ENCODE measurements around the gene BCAT1. TPM values are rescaled to one million over a fixed set of nuclear protein-coding genes. Genes with fewer than 3 reads are reported as not detected.

The BCAT1 gene
- total and polyA plus RNA-seq, 9 of the 15 experiments (the other 6 are each of a cell fraction or from before 2014, with no cell fraction given) = 38.5 to 157 (median 66.8) TPM

DNA sequence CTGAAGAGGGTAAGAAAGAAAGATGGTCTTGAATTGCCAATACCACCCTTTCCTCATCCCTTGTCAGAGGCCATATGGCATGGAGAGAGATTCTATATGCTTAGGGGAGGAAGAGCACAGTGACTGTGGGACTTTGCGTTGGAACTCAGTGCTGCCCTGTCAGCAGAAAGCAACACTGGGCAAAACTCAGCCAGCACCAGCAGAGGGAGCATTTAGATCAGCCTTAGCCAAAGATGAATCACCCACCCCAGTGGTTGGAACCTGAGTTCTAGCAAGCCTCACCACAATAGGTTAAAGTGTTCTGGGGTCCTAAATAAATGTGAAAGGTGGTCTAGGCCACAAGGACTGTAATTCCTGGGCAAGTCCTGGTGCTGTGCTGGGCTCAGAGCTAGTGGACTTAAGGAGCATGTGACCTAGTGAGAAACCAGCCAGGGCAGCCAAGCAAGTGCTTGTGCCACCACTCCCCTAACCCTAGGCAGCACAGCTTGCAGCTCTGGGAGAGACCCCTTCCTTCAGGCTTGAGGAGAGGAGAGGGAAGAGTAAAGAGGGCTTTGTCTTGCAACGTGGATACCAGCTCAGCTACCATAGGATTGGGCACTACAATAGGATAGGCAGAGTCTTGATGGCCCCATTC lies 11.4 kb upstream of the BCAT1 start (continued):
- TF ChIP-seq, protein P1, sequence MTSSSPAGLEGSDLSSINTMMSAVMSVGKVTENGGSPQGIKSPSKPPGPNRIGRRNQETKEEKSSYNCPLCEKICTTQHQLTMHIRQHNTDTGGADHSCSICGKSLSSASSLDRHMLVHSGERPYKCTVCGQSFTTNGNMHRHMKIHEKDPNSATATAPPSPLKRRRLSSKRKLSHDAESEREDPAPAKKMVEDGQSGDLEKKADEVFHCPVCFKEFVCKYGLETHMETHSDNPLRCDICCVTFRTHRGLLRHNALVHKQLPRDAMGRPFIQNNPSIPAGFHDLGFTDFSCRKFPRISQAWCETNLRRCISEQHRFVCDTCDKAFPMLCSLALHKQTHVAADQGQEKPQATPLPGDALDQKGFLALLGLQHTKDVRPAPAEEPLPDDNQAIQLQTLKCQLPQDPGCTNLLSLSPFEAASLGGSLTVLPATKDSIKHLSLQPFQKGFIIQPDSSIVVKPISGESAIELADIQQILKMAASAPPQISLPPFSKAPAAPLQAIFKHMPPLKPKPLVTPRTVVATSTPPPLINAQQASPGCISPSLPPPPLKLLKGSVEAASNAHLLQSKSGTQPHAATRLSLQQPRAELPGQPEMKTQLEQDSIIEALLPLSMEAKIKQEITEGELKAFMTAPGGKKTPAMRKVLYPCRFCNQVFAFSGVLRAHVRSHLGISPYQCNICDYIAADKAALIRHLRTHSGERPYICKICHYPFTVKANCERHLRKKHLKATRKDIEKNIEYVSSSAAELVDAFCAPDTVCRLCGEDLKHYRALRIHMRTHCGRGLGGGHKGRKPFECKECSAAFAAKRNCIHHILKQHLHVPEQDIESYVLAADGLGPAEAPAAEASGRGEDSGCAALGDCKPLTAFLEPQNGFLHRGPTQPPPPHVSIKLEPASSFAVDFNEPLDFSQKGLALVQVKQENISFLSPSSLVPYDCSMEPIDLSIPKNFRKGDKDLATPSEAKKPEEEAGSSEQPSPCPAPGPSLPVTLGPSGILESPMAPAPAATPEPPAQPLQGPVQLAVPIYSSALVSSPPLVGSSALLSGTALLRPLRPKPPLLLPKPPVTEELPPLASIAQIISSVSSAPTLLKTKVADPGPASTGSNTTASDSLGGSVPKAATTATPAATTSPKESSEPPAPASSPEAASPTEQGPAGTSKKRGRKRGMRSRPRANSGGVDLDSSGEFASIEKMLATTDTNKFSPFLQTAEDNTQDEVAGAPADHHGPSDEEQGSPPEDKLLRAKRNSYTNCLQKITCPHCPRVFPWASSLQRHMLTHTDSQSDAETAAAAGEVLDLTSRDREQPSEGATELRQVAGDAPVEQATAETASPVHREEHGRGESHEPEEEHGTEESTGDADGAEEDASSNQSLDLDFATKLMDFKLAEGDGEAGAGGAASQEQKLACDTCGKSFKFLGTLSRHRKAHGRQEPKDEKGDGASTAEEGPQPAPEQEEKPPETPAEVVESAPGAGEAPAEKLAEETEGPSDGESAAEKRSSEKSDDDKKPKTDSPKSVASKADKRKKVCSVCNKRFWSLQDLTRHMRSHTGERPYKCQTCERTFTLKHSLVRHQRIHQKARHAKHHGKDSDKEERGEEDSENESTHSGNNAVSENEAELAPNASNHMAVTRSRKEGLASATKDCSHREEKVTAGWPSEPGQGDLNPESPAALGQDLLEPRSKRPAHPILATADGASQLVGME (CRISPR knock-in tag; IDR thresholded peaks at IDR 0.05) = no peak
- no peak for TF ChIP-seq ZZZ3 (IDR thresholded peaks at IDR 0.05)
- TF ChIP-seq, protein P2, sequence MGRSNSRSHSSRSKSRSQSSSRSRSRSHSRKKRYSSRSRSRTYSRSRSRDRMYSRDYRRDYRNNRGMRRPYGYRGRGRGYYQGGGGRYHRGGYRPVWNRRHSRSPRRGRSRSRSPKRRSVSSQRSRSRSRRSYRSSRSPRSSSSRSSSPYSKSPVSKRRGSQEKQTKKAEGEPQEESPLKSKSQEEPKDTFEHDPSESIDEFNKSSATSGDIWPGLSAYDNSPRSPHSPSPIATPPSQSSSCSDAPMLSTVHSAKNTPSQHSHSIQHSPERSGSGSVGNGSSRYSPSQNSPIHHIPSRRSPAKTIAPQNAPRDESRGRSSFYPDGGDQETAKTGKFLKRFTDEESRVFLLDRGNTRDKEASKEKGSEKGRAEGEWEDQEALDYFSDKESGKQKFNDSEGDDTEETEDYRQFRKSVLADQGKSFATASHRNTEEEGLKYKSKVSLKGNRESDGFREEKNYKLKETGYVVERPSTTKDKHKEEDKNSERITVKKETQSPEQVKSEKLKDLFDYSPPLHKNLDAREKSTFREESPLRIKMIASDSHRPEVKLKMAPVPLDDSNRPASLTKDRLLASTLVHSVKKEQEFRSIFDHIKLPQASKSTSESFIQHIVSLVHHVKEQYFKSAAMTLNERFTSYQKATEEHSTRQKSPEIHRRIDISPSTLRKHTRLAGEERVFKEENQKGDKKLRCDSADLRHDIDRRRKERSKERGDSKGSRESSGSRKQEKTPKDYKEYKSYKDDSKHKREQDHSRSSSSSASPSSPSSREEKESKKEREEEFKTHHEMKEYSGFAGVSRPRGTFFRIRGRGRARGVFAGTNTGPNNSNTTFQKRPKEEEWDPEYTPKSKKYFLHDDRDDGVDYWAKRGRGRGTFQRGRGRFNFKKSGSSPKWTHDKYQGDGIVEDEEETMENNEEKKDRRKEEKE (IDR thresholded peaks at IDR 0.05; ENCODE audit: borderline replicate concordance in 1 of 2, control insufficient read depth in 1 of 2, low read depth in 2 of 2, low read length in 1 of 2) = no peak
- TF ChIP-seq, protein P3, sequence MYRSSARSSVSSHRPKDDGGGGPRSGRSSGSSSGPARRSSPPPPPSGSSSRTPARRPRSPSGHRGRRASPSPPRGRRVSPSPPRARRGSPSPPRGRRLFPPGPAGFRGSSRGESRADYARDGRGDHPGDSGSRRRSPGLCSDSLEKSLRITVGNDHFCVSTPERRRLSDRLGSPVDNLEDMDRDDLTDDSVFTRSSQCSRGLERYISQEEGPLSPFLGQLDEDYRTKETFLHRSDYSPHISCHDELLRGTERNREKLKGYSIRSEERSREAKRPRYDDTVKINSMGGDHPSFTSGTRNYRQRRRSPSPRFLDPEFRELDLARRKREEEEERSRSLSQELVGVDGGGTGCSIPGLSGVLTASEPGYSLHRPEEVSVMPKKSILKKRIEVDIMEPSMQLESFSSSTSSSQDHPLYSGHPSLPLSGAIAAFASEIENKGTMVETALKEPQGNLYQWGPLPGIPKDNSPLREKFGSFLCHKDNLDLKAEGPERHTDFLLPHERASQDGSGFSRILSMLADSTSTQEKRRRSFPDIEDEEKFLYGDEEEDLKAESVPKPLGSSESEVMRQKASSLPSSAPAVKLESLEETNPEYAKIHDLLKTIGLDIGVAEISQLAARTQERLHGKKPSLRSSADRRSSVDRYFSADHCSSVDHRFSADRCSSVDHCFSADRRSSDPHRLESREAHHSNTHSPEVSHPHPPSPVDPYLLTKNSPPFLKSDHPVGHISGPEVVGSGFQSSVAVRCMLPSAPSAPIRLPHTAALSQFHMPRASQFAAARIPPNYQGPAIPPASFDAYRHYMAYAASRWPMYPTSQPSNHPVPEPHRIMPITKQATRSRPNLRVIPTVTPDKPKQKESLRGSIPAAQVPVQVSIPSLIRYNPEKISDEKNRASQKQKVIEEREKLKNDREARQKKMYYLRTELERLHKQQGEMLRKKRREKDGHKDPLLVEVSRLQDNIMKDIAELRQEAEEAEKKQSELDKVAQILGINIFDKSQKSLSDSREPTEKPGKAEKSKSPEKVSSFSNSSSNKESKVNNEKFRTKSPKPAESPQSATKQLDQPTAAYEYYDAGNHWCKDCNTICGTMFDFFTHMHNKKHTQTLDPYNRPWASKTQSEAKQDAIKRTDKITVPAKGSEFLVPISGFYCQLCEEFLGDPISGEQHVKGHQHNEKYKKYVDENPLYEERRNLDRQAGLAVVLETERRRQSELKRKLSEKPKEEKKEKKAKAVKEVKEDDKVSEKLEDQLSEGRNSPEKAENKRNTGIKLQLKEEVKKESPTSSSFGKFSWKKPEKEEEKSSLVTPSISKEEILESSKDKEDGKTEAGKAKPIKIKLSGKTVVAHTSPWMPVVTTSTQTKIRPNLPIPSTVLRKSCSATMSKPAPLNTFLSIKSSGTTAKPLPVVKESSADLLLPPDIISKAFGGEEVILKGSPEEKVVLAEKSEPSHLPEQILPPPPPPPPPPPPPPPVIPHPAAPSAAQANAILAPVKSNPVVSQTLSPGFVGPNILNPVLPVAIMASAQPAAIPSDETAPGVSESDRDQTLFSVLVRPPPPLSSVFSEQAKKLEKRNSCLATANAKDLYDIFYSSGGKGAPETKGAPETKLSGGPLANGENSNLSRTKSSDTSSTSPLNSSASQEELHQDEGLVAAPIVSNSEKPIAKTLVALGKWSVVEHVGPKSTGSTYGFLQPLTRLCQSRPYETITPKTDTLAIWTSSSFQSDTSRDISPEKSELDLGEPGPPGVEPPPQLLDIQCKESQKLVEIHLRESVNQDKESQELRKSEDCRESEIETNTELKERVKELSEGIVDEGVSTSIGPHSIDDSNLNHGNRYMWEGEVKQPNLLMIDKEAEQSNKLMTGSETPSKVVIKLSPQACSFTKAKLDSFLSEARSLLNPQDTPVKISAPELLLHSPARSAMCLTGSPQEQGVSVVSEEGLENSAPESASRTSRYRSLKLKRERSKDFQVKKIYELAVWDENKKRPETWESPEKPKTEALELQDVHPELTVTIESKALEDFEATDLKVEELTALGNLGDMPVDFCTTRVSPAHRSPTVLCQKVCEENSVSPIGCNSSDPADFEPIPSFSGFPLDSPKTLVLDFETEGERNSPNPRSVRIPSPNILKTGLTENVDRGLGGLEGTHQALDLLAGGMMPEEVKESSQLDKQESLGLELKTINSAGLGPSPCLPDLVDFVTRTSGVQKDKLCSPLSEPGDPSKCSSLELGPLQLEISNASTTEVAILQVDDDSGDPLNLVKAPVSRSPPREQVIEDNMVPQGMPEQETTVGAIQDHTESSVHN (IDR thresholded peaks at IDR 0.05; ENCODE audit: borderline replicate concordance in 1 of 2, low read depth in 1 of 2) = no peak
